Left ventricle myocardium inferior (tissue), 1 donor: Measurements from ENCODE around the gene NUDT1. TPM values are rescaled to one million over a fixed set of nuclear protein-coding genes. Genes with fewer than 3 reads are reported as not detected.

Experiments
- DNase-seq: peaks from one replicate; pipeline ENCODE4 v3.0.0-alpha.2; 2020
- H3K27ac ChIP-seq: fragments of 200-600 bp; replicated peaks from 2 replicates; pipeline ENCODE4 v1.8.0; 2021
- H3K27me3 ChIP-seq: fragments of 200-600 bp; 2 replicates; pipeline ENCODE4 v1.8.0; 2021; ENCODE audit warnings: low read depth
- H3K36me3 ChIP-seq: fragments of 200-600 bp; 2 replicates; pipeline ENCODE4 v1.8.0; 2021
- H3K4me1 ChIP-seq: fragments of 200-600 bp; 2 replicates; pipeline ENCODE4 v1.8.0; 2021
- H3K4me3 ChIP-seq: fragments of 200-600 bp; 2 replicates; pipeline ENCODE4 v1.8.0; 2021; ENCODE audit warnings: mild to moderate bottlenecking, moderate library complexity
- H3K9me3 ChIP-seq: fragments of 200-600 bp; replicated peaks from 2 replicates; pipeline ENCODE4 v1.8.0; 2021
- CTCF ChIP-seq: fragments of 200-600 bp; IDR thresholded peaks from 2 replicates; pipeline ENCODE4 v1.8.0; 2021; ENCODE audit warnings: antibody characterized with exemption, mild to moderate bottlenecking, borderline replicate concordance
- intact Hi-C: fragments of 100-400 bp; cut with micrococcal nuclease; formaldehyde crosslinking; loops from one replicate; pipeline ENCODE4 v1.11.0; 2022
- total RNA-seq: library from RNA; stranded (reverse); fragmentation: NEBNext Ultra II Directional; extraction: Animal tissue kit (Norgen Biotek cat#: 25700); gene quantifications from one replicate; pipeline ENCODE4 v1.2.1, GENCODE V29; 2021
- donor health status: DM: no; HTN: yes; CAD: no; lungs with severe emphysema.

NUDT1 gene
- total RNA-seq, 1 donor from 2014 or later: 12.5 TPM

- no peak overlapping the region for H3K27ac ChIP-seq
- no peaks in the 10 kb centered on the region for H3K9me3 ChIP-seq
- no peak overlapping the region for H3K4me3 ChIP-seq
- no peaks in the 10 kb centered on the region for H3K36me3 ChIP-seq
- DNase-seq: no peak
- no peaks in the 10 kb centered on the region for H3K27me3 ChIP-seq
- TF ChIP-seq CTCF: no peak
- no peaks in the 10 kb centered on the region for H3K4me1 ChIP-seq
- intact Hi-C loops: no loop called here
These were observed 47.6 kb downstream of the NUDT1 start for GRCh38 chr7:2289621-2290020.

- no peak for TF ChIP-seq CTCF
- Histone ChIP-seq H3K9me3 (no peaks in the 10 kb centered on the region), H3K4me1 (no peaks in the 10 kb centered on the region), H3K27me3 (no peaks in the 10 kb centered on the region), H3K27ac (no peak overlapping the region), H3K36me3 (no peaks in the 10 kb centered on the region), H3K4me3 (no peak overlapping the region)
- DNase-seq: no peak
- intact Hi-C loops: no loop called here
These were observed 48.9 kb downstream of the NUDT1 start for GRCh38 chr7:2290877-2291276.

GRCh38 chr7:2295936-2296620 is 54.1 kb downstream of the NUDT1 start:
- H3K27me3 ChIP-seq: no peaks in the 10 kb centered on the region
- DNase-seq: no peak
- no peaks in the 10 kb centered on the region for H3K9me3 ChIP-seq
- H3K36me3 ChIP-seq: no peaks in the 10 kb centered on the region
- H3K27ac ChIP-seq: no peak overlapping the region
- intact Hi-C loops: no loop called here
- H3K4me3 ChIP-seq: no peak overlapping the region
- peaks cover 13% of the 10 kb centered on the region for H3K4me1 ChIP-seq
- no peak for TF ChIP-seq CTCF

GRCh38 chr7:2296832-2297231 is 54.8 kb downstream of the NUDT1 start:
- Histone ChIP-seq H3K27ac (no peak overlapping the region), H3K27me3 (no peaks in the 10 kb centered on the region), H3K4me3 (no peak overlapping the region), H3K9me3 (no peaks in the 10 kb centered on the region), H3K4me1 (peaks cover 13% of the 10 kb centered on the region), H3K36me3 (no peaks in the 10 kb centered on the region)
- TF ChIP-seq CTCF: no peak
- no peak for DNase-seq
- intact Hi-C loops: no loop called here

- DNase-seq: no peak
These were observed 57.3 kb downstream of the NUDT1 start for GRCh38 chr7:2299131-2299829.

More at GRCh38 chr7:2299131-2299829, 57.3 kb downstream of the NUDT1 start:
- Histone ChIP-seq H3K4me1 (peaks cover 22% of the 10 kb centered on the region), H3K36me3 (no peaks in the 10 kb centered on the region), H3K27me3 (no peaks in the 10 kb centered on the region), H3K4me3 (peak overlapping the region; percentile 19), H3K27ac (peak overlapping the region; percentile 55), H3K9me3 (no peaks in the 10 kb centered on the region)
- intact Hi-C loops: no loop called here
- TF ChIP-seq CTCF: no peak
